Fibroblast of lung (primary cell): ENCODE measurements around the gene PCSK7. TPM values are rescaled to one million over a fixed set of nuclear protein-coding genes. Genes with fewer than 3 reads are reported as not detected.

ENCODE experiments used
- DNase-seq, 2 donors: peaks; one replicate each; pipeline versions ENCODE4 v3.0.0 to v3.0.0-alpha.2; 2010; ENCODE audit warnings: low read depth in 2 of 2
- H2AFZ ChIP-seq: 2 replicates; pipeline ENCODE4 v1.5.1; 2012; ENCODE audit warnings: low read length, control low read depth, inconsistent platforms
- H3K27ac ChIP-seq: 2 replicates; pipeline ENCODE4 v1.5.1; 2011; ENCODE audit warnings: low read length, control low read depth; ENCODE audit not compliant: insufficient read depth
- H3K27me3 ChIP-seq: 2 replicates; pipeline ENCODE4 v1.5.1; 2011; ENCODE audit warnings: mild to moderate bottlenecking, low read length; ENCODE audit not compliant: control insufficient read depth, insufficient read depth
- H3K36me3 ChIP-seq: 2 replicates; pipeline ENCODE4 v1.5.1; 2011; ENCODE audit warnings: low read length; ENCODE audit not compliant: control insufficient read depth, insufficient read depth
- H3K4me1 ChIP-seq: 2 replicates; pipeline ENCODE4 v1.5.1; 2011; ENCODE audit warnings: low read length; ENCODE audit not compliant: control insufficient read depth, insufficient read depth; ENCODE audit errors: extremely low read depth
- H3K4me2 ChIP-seq: 2 replicates; pipeline ENCODE4 v1.5.1; 2011; ENCODE audit warnings: low read length, control low read depth; ENCODE audit not compliant: insufficient read depth; ENCODE audit errors: extremely low read depth
- H3K4me3 ChIP-seq, 4 experiments: fragments of 200-600 bp in 1 of 4; sonication (generic) in 1 of 4; replicated peaks in 1 of 4; 2 replicates each; pipeline ENCODE4 v1.5.1; 2011 to 2016; ENCODE audit warnings: low read length in 4 of 4, low read depth in 3 of 4, mild to moderate bottlenecking in 3 of 4, control low read depth in 2 of 4, inconsistent platforms in 1 of 4, mixed read lengths in 1 of 4; ENCODE audit not compliant: insufficient read depth in 1 of 4; ENCODE audit errors: control extremely low read depth in 1 of 4
- H3K79me2 ChIP-seq: 2 replicates; pipeline ENCODE4 v1.5.1; 2012; ENCODE audit warnings: mild to moderate bottlenecking, low read length, inconsistent platforms; ENCODE audit not compliant: control insufficient read depth, insufficient read depth
- H3K9ac ChIP-seq: 2 replicates; pipeline ENCODE4 v1.5.1; 2011; ENCODE audit warnings: mild to moderate bottlenecking, low read length, control low read depth; ENCODE audit not compliant: insufficient read depth
- H3K9me3 ChIP-seq: 2 replicates; pipeline ENCODE4 v1.5.1; 2012; ENCODE audit warnings: low read depth, low read length; ENCODE audit not compliant: control insufficient read depth, insufficient read depth
- H4K20me1 ChIP-seq: 2 replicates; pipeline ENCODE4 v1.5.1; 2011; ENCODE audit warnings: low read length; ENCODE audit not compliant: control insufficient read depth, insufficient read depth; ENCODE audit errors: extremely low read depth
- EZH2 ChIP-seq: IDR thresholded peaks from 2 replicates; pipeline ENCODE4 v1.5.1; 2012; ENCODE audit warnings: low read length, control low read depth, mild to moderate bottlenecking; ENCODE audit errors: missing control alignments
- polyA plus RNA-seq, 2 donors: library from polyadenylated mRNA; depleted of rRNA in 1 of 2; stranded (reverse) in 1 of 2; unstranded in 1 of 2; fragments of >200 nt; gene quantifications; 2 replicates each; pipeline ENCODE4 v1.2.1, GENCODE V29; 2011 to 2012; ENCODE audit warnings: missing spikeins in 1 of 2
- total RNA-seq: library from RNA; depleted of rRNA; stranded (reverse); fragments of >200 nt; gene quantifications from 2 replicates; pipeline ENCODE4 v1.2.1, GENCODE V29; 2014
- TF ChIP-seq, protein P1 (sequence below), 2 donors: IDR thresholded peaks in 1 of 2; conservative IDR thresholded peaks in 1 of 2; 1 replicate in 1 of 2; 2 replicates in 1 of 2; pipeline ENCODE4 v1.5.1; 2011 to 2012; ENCODE audit warnings: low read length in 2 of 2, control low read depth in 1 of 2, inconsistent platforms in 1 of 2, low read depth in 1 of 2, mild to moderate bottlenecking in 1 of 2

Gene PCSK7
- total and polyA plus RNA-seq, 2 donors (not counting 1 experiment from before 2014, with no cell fraction given), result 26.8 to 38.3 TPM

DNA sequence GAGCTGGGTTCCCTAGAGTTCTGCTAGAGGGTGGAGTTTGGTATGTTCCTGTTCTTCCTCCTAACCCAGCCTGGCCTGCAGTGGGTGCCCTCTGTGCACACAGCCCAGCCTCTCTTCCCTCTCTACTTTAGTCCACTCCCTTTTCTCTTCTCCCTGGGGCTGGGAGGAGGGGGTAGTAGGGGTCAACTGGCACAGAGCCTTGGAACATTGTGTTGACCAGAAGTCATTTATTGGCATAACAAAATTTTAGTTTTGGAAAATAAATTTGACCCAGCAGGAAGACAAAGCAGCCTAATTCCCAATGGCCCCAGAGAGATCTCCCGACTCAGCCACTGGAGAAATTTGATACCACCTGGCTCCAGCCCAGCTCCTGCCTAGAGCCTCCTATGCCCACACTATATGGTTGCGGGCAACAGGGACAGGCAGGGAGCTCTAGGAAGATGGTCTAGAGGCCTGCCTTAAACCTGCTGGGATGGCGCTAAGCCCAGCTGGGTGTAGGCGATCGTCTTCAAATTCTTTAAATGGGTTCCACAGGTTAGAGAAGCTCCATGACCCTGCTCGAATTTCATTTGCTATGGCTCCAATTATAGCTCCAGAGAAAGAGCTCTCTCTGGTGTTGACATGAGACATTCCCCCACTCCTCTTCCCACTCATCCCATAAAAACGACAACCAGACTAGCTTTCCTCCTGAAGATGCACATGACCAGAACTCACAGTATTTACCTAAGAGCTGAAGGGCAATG lies 9.9 kb downstream of the PCSK7 start:
- Histone ChIP-seq H3K9ac (no peak overlapping the region), H2AFZ (no peak overlapping the region), H3K4me2 (peak overlapping the region; percentile 16), H3K9me3 (no peaks in the 10 kb centered on the region), H3K27me3 (no peaks in the 10 kb centered on the region), H3K4me1 (peaks cover 32% of the 10 kb centered on the region), H3K27ac (peak overlapping the region; percentile 4), H3K36me3 (peaks cover 5% of the 10 kb centered on the region), H3K79me2 (no peaks in the 10 kb centered on the region), H4K20me1 (no peaks in the 10 kb centered on the region), H3K4me3 (no peak overlapping the region)
- peak in 1 of 2 donors; percentile 85 for DNase-seq
- TF ChIP-seq, protein P1, sequence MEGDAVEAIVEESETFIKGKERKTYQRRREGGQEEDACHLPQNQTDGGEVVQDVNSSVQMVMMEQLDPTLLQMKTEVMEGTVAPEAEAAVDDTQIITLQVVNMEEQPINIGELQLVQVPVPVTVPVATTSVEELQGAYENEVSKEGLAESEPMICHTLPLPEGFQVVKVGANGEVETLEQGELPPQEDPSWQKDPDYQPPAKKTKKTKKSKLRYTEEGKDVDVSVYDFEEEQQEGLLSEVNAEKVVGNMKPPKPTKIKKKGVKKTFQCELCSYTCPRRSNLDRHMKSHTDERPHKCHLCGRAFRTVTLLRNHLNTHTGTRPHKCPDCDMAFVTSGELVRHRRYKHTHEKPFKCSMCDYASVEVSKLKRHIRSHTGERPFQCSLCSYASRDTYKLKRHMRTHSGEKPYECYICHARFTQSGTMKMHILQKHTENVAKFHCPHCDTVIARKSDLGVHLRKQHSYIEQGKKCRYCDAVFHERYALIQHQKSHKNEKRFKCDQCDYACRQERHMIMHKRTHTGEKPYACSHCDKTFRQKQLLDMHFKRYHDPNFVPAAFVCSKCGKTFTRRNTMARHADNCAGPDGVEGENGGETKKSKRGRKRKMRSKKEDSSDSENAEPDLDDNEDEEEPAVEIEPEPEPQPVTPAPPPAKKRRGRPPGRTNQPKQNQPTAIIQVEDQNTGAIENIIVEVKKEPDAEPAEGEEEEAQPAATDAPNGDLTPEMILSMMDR (conservative IDR thresholded peaks at IDR 0.05 in 1 of 2, IDR thresholded peaks at IDR 0.05 in 1 of 2; ENCODE audit: low read depth in 1 of 2, low read length in 2 of 2), result peak; percentile 9 to 16
- no peak for TF ChIP-seq EZH2

DNA sequence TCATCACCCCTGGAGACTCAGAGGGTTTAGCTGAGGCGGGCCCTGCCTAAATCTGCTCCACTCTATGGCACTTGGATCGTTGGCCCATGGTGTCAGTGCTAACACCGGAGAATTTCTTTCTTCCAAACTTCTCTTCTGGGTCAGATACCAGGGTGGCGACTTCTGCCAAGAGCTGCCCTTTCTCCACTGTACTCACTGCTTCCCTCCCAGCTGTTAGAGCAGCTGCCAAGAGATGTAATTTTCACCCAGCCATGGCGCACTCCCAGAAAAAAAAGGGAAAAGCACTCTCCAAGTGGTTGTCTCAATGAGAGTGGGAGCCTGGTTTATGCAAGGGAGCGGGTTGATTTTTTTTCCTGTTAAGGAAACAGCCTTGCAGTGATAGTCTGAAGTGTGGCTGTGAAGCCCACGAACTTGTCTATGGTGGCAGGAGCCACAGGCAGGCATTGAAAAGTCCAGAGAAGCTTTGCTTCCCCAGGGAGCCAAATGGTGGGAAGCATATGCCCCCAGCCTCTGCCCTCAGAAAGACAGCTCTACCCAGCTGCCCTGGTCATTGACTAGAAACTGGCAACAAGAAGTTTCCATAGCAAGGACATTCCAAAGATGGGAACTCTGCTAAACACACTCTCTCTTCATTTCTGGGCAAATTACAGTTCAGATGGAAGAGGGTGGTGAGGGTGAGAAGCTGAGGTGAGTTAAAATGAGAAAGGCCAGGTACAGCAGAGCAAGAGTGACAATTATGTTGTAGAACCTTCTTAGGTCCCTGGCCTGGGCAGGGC lies 10.7 kb downstream of the PCSK7 start:
- H3K9me3 ChIP-seq, result no peaks in the 10 kb centered on the region
- no peak overlapping the region for H3K4me2 ChIP-seq
- no peaks in the 10 kb centered on the region for H3K27me3 ChIP-seq
- no peak overlapping the region for H3K4me3 ChIP-seq
- no peaks in the 10 kb centered on the region for H3K79me2 ChIP-seq
- peak overlapping the region; percentile 4 for H3K27ac ChIP-seq
- H3K9ac ChIP-seq, result no peak overlapping the region
- peak in 1 of 2 donors; percentile 60 for DNase-seq
- TF ChIP-seq EZH2, result no peak
- TF ChIP-seq, protein P1 (conservative IDR thresholded peaks at IDR 0.05 in 1 of 2, IDR thresholded peaks at IDR 0.05 in 1 of 2; ENCODE audit: low read depth in 1 of 2, low read length in 2 of 2), result no peak
- no peak overlapping the region for H2AFZ ChIP-seq
- H3K36me3 ChIP-seq, result peaks cover 5% of the 10 kb centered on the region
- H3K4me1 ChIP-seq, result peaks cover 38% of the 10 kb centered on the region
- H4K20me1 ChIP-seq, result no peaks in the 10 kb centered on the region

DNA sequence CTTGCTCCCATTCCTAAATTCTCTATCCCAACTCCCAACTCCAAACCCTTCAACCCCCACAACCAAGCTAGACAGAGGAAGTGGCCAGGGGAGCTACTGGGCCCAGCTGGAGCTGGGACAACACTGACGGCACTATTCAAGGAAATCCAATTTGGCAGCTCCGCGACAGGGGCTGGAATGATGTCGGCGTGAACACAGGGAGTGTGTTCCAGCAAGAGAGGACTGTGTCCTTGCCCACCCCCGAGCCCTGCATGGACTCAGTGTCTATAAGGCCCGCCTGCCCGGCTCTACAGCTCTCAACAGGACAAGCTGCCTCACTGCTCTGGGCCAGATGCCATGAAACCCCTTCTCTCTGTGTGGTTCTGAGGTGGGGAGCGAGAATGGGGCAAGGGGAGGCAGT lies 11.3 kb downstream of the PCSK7 start:
- peak overlapping the region; percentile 4 for H3K27ac ChIP-seq
- no peak for DNase-seq
- TF ChIP-seq, protein P1 (conservative IDR thresholded peaks at IDR 0.05 in 1 of 2, IDR thresholded peaks at IDR 0.05 in 1 of 2; ENCODE audit: low read depth in 1 of 2, low read length in 2 of 2), result no peak
- no peak for TF ChIP-seq EZH2
- H3K27me3 ChIP-seq, result no peaks in the 10 kb centered on the region
- H3K4me1 ChIP-seq, result peaks cover 39% of the 10 kb centered on the region
- H3K36me3 ChIP-seq, result peaks cover 6% of the 10 kb centered on the region
- no peak overlapping the region for H2AFZ ChIP-seq
- no peak overlapping the region for H3K9ac ChIP-seq
- no peak overlapping the region for H3K4me2 ChIP-seq
- H3K9me3 ChIP-seq, result no peaks in the 10 kb centered on the region
- no peak overlapping the region for H3K4me3 ChIP-seq
- H4K20me1 ChIP-seq, result no peaks in the 10 kb centered on the region
- H3K79me2 ChIP-seq, result no peaks in the 10 kb centered on the region
